GM18873 (cell line): ENCODE data around the gene PLB1.
"Not testable (repeated sequence)": the region's sequence is repeated elsewhere in the genome, so short reads cannot be mapped to it uniquely, and the experiment has no call there.

Experiments
- ATAC-seq: cut with Tn5 transposase; IDR thresholded peaks from one replicate; pipeline ENCODE4 v1.9.1; 2021; ENCODE audit warnings: mild to moderate bottlenecking, moderate library complexity, moderate number of reproducible peaks; ENCODE audit not compliant: unreplicated experiment, low FRiP score

Gene PLB1

GRCh38 chr2:28528206-28528605, 32.3 kb downstream of the PLB1 start:
- ATAC-seq, result no peak

- ATAC-seq, result no peak
Observed at GRCh38 chr2:28530782-28531181, 34.9 kb downstream of the PLB1 start.

GRCh38 chr2:28532399-28532798, 36.5 kb downstream of the PLB1 start:
- ATAC-seq, result no peak

DNA sequence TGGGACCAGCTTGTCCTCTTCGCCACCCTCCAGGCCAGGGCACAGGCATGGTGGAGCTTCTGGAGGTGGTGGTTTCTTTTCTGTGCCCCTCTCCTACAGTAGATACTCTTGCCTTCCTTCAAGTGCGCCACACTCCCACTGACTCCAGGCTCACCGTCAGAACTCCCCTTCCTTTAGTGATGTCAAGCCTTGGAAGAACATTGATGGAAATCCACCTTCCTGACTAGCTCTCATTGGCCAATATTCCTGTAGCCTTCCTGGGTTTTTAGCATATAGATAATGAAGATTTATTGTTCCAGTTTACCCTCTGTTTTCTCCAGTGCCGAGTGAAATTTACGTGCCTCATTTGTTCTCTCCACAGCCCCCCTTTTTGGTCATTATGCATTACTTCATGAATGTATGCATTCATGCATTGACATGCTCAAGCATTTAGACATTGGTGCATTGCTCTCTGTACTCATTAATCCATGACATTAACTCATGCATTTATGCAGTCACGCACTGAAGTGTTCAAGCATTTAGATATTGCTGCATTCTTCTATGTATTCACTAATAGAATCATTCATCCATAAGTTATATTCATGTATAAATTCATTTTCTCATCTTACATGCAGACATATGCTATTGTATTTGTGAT, 37.3 kb downstream of the PLB1 start:
- ATAC-seq, result no peak

DNA sequence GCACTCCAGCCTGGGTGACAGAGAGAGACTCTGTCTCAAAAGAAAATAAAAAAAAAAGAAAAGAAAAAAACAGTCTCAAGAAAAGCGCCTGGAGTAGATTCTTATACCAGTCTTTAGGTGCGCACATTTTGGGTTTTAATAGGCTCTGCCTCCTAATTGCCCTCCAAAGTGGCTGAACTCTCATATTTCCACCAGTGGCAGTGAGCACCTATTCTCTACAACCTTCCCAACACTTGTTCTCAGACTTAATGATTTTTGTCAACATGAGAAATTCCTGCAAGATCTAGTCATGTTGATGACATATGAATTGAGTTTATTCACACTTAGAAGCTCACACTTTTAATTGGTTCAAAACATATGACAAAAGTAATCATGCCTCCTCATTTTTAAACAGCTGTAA, 39.0 kb downstream of the PLB1 start:
- ATAC-seq, result no peak

DNA sequence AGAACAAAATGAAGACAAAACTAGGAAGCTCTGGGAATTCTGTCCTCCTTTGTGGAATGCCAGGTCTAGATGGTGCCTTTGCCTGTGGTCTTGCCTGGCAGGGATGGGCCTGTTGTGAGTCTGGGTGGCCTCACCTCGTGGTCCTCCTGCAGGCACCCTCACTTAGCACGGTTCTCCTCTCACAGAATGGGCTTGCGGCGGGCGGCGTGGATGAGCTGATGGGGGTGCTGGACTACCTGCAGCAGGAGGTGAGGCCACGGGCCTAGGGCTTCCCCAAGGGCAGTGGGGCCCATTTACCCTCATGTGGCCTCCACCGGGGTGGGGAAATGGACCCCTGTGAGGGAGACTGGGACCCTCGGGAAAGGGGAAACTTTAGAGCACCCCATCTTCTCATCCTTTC, 42.3 kb downstream of the PLB1 start:
- no peak for ATAC-seq

- ATAC-seq, result no peak
Observed at GRCh38 chr2:28538652-28539051, 42.8 kb downstream of the PLB1 start.

DNA sequence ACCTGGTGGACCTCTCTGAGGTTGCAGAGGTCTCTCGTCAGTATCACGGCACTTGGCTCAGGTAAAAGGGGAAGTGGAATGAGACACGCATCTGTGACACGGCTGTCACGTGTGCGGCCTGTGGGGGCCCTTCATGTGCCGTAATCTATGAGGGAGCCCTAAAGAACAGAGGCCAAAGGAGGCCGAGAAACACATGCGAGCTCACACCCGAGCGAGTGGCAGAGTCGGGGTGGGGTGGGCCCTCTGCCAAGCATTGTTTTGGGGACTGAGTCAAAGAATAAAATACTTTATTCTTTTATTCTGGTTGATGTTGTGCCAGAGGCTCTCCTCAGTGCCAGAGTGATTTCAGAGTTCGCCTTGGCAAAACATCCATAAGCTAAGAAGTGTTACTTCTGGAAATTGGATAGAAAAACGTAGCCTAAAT, 43.3 kb downstream of the PLB1 start:
- no peak for ATAC-seq

DNA sequence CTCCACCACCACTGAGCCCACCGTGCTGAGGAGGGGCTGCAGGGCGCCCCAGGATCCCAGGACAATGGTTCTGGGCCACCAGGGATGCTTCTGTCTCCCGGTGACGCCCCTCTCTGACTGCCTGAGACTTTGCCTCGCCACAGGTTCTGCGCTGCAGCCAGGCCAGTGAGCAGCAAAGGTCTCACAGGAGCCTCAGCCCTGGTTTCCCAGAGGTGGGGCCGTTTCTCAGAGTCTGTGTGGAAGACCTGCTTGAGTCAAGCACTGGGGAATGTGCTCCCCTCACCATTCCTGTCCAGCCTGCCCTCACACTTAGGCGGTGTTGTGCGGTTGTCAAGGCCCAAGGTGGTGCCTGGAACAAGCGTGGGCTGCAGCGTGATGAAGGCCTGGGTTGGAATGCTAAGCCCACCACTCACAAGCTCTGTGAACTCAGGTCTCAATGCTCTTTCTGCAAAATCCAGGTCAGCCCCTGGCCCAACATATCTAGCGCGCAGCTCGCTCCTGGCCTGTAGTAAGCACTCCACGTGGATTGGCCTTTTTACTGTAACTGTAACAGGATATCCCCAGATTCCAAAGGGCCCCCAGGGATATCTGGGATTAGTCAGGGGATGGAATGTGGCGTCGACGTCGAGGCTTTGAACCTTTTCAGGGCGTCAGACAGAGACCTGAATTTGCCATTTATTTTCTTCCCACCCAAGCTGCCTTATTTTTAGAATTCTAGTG, 47.6 kb downstream of the PLB1 start:
- ATAC-seq, result no peak

GRCh38 chr2:28544036-28544346, 48.1 kb downstream of the PLB1 start:
- ATAC-seq, result no peak

- no peak for ATAC-seq
Observed at GRCh38 chr2:28544405-28544921, 48.6 kb downstream of the PLB1 start.

DNA sequence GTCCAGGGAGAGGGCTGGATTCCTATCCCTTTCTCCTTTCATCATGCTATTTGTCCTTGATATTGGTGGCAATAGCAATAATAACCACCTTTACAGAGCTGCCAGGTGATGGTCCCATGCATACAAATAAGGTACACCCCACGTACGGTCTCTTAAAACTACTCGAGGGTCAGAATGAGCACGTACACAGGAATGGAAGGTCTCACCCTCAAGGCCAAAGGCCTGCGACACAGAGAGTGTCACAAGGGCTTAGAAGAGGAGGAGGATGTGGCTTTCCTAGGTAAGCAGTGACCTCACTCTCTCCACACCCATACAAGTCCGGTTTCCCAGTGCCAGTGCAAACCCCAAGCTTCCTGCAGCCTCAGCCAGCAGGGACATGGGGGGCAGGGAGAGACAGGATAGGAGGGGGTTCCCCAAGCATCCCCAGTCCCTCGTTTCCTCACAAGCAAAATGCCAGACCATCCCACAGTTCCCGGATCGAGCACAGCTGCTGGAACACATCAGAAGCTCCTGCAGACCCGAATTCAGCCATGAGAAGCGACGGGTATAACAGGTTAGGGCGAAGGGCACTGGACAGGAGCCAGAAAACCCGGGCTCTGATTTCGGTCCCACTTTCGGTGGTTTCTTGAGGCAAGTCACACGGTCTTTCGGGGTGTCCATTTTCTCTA, 49.2 kb downstream of the PLB1 start:
- ATAC-seq, result no peak

DNA sequence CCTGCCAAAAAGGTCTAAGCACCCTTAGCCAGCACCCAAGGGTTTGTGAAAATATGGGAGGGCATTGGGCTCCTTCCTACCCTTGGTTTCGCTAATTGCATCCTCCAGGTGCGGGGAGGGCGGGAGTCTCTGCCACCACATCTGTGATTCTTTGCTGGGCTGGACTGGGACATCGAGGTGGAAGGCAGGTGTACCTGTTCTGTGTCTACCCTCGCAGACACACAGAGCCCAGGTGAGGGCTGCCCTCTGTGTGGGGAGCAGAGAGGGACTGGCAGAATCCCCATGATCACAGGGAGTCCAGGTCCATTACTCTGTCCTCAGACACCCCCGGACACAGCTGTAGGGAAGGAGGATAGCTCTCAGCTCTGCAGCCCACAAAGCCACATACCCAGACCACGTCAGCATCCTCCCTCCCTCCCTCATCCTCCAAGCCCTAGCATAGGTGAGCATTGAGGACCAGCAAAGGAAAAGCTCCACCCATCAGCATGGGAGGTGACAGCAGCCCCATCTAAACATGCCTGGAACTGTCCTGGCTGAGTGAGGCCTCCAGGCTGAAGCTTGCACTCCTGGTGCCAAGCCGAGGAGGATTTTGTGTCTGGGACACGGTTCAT, 49.8 kb downstream of the PLB1 start:
- ATAC-seq, result no peak

GRCh38 chr2:28546242-28546641, 50.4 kb downstream of the PLB1 start:
- ATAC-seq, result no peak

DNA sequence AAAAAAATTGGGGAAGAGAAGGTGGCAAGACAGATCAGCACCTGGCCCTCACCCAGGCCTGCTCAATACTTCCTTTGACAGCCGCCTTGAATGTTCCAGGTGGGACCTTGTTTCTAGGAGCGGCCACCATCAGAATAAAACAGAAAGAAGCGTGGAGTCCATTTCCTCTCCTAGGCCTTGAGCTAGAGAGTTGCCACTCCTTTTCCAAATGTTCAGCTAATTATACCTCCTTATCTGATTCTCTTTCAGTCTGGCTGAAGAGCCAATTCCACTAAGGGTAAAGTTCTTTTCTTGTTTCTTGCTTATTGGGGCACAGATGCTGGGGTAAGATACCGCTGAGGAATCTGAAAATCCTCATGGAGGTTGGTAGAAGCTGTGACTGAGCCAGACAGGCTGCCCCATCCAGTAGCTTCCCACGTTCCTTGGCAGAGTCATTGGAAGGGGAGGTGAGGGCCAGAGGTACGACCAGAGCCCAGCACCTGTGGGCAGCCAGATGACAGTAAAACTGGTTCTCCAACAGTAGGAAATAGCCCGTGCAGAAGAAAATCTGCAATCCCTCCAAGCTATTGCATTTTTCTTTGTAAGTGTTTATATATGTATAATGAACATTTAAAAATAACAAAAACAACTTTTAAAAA, 51.5 kb downstream of the PLB1 start:
- ATAC-seq, result no peak

DNA sequence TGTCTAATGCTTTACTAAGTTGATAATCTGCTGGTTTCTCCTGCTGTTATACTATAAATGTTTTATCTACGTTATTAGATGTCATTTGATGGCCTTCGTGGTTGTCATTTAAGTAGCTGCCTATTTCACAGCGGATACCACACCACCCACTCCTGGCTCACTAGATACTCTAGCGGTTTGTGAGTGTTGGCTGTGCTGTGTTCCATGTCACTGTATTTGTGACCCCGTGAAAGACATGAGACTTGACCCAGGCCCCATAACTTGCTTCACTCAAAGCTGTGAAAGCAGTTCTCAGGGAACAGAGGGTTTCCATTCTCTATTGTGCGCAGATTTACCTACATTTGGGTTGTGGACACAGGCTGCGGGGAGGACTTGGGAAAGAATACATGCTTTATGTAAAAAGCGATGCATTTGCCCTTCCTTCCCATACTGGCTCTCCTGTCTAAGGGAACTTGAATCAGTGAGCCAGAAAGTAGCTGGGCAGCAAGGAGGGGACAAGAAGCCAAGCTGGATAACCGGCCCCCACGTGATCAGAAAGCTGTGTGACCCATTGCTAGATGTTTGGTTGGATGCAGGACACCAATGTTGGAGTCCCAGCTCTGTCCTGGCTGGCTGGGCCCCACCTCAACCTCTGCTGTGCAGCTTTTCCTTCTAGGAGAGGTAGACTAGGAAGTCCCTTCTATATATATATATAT, 52.2 kb downstream of the PLB1 start:
- no peak for ATAC-seq

DNA sequence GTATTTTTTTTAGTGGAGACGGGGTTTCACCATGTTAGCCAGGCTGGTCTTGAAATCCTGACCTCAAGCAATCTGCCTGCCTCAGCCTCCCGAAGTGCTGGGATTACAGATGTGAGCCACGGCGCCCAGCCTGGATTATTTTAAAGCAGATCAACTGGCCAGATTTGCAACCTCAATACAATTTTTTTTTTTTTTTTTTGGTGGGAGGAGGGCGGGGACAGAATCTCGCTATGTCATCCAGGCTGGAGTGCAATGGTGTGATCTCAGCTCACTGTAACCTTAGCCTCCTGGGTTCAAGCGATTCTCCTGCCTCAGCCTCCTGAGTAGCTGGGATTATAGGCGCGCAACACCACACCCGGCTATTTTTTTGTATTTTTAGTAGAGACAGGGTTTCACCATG, 54.5 kb downstream of the PLB1 start:
- not testable (repeated sequence) for ATAC-seq

DNA sequence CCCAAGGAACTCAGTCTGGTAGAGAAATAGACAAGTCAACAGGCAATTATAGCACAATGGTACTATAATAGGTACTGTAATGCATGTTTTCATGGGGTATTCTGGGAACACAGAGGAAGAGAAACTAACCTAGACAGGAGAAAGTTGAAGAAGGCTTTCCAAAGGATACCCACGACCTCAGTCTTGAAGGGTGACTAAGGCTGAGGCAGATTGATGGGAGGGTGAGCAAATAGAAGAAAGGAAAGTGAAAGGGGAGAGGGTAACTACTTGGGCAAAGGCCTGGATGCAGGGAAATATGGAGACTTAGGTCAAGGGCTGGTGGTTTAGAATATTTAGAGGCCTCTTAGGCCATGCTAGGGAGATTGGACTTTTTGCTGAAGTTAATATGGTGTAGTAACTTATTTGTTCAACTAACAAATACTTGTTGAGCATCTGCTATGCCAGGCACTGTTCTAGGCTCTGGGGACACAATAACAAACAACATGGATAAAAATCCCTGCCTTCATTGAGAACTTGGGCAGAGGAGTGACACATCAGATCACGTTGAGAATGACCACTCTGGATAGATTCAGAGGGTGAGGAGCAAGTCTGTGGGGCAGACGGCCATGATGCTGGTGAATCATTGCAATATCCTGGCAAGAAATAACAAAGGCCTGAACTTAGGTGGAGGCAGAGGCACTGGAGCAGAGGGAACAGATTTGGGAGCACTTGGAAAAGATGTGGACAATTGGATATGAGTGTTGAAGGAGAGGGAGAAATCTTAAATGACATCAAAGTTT, 56.4 kb downstream of the PLB1 start:
- no peak for ATAC-seq

GRCh38 chr2:28556303-28556702, 60.4 kb downstream of the PLB1 start:
- ATAC-seq, result no peak
